Endothelial cell of umbilical vein (primary cell): ENCODE measurements around the gene FGF5. TPM values are rescaled to one million over a fixed set of nuclear protein-coding genes. Genes with fewer than 3 reads are reported as not detected.

ENCODE experiments used
- BruUV-seq: library from RNA; stranded (reverse); fragments of 400-500 nt; replicated peaks from 2 replicates; lab custom pipeline; 2021; lab: Mats Ljungman, UMichigan
- CTCF ChIA-PET: fragments of 300-600, 350-600 bp; sonication (Branson Sonifier 250); formaldehyde crosslinking; loops from one replicate; lab custom pipeline; 2021; ENCODE audit warnings: antibody characterized with exemption, inconsistent platforms; lab: Charles Lee
- POLR2A ChIA-PET: fragments of 300-600, 350-600 bp; sonication (Branson Sonifier 250); formaldehyde crosslinking; loops from one replicate; lab custom pipeline; 2021; ENCODE audit warnings: antibody characterized with exemption, inconsistent platforms; lab: Charles Lee
- DNase-seq: peaks from one replicate; pipeline ENCODE4 v3.0.0-alpha.2; 2011; ENCODE audit warnings: low read depth, low spot score
- FAIRE-seq: peaks from 2 replicates; lab custom pipeline; 2011; peaks lifted over from hg19 to GRCh38; lab: Jason Lieb, UNC
- H2AFZ ChIP-seq: 2 replicates; pipeline ENCODE4 v1.6.0; 2012; ENCODE audit warnings: low read depth, low read length, control low read depth, inconsistent platforms
- H3K27ac ChIP-seq: 2 replicates; pipeline ENCODE4 v1.5.1; 2011; ENCODE audit warnings: low read depth, mild to moderate bottlenecking, control low read depth, low read length, moderate library complexity; ENCODE audit not compliant: insufficient read depth
- H3K27me3 ChIP-seq, 2 experiments: 2 replicates each; pipeline versions ENCODE4 v1.6.0 to v1.6.1; 2011; ENCODE audit warnings: low read length in 2 of 2, mixed read lengths in 1 of 2; ENCODE audit not compliant: control insufficient read depth in 2 of 2, insufficient read depth in 2 of 2
- H3K36me3 ChIP-seq, 2 experiments: 2 replicates in 1 of 2; 3 replicates in 1 of 2; pipeline ENCODE4 v1.5.1; 2011; ENCODE audit warnings: low read length in 2 of 2, mild to moderate bottlenecking in 1 of 2, moderate library complexity in 1 of 2; ENCODE audit not compliant: control insufficient read depth in 2 of 2, insufficient read depth in 2 of 2; ENCODE audit errors: extremely low read depth in 1 of 2
- H3K4me1 ChIP-seq: 3 replicates; pipeline ENCODE4 v1.5.1; 2011; ENCODE audit warnings: mild to moderate bottlenecking, low read length; ENCODE audit not compliant: control insufficient read depth, insufficient read depth; ENCODE audit errors: extremely low read depth
- H3K4me2 ChIP-seq: 2 replicates; pipeline ENCODE4 v1.6.1; 2011; ENCODE audit warnings: low read length, control low read depth, mixed read lengths; ENCODE audit not compliant: insufficient read depth
- H3K4me3 ChIP-seq, 3 experiments: fragments of 200-600 bp in 1 of 3; sonication (generic), shearing (Covaris generic) in 1 of 3; replicated peaks in 1 of 3; 2 replicates each; pipeline ENCODE4 v1.5.1; 2011 to 2016; ENCODE audit warnings: control low read depth in 3 of 3, low read length in 3 of 3, mild to moderate bottlenecking in 2 of 3, inconsistent platforms in 1 of 3, low read depth in 1 of 3, moderate library complexity in 1 of 3; ENCODE audit not compliant: insufficient read depth in 1 of 3
- H3K79me2 ChIP-seq: 2 replicates; pipeline ENCODE4 v1.6.0; 2012; ENCODE audit warnings: low read length, inconsistent platforms; ENCODE audit not compliant: control insufficient read depth, insufficient read depth
- H3K9ac ChIP-seq: replicated peaks from 2 replicates; pipeline ENCODE3; 2011; ENCODE audit warnings: low read length, control low read depth; ENCODE audit not compliant: insufficient read depth; ENCODE audit errors: extremely low read depth
- H3K9me1 ChIP-seq: replicated peaks from 3 replicates; pipeline ENCODE4 v1.6.0; 2011; ENCODE audit warnings: mild to moderate bottlenecking, low read length; ENCODE audit not compliant: control insufficient read depth, insufficient read depth; ENCODE audit errors: extremely low read depth
- H3K9me3 ChIP-seq: replicated peaks from 2 replicates; pipeline ENCODE4 v1.5.1; 2012; ENCODE audit warnings: low read length, inconsistent platforms; ENCODE audit not compliant: control insufficient read depth, insufficient read depth
- H4K20me1 ChIP-seq: replicated peaks from 2 replicates; pipeline ENCODE3; 2011; ENCODE audit warnings: mild to moderate bottlenecking, low read length; ENCODE audit not compliant: control insufficient read depth, insufficient read depth; ENCODE audit errors: extremely low read depth
- CTCF ChIP-seq, 2 donors: IDR thresholded peaks; 1 replicate in 1 of 2; 2 replicates in 1 of 2; pipeline ENCODE4 v1.5.1; 2011; ENCODE audit warnings: low read length in 2 of 2, mild to moderate bottlenecking in 2 of 2, moderate library complexity in 2 of 2, control low read depth in 1 of 2, inconsistent platforms in 1 of 2, low read depth in 1 of 2; ENCODE audit not compliant: insufficient read depth in 1 of 2; ENCODE audit errors: extremely low read depth in 1 of 2
- EZH2 ChIP-seq: IDR thresholded peaks from 2 replicates; pipeline ENCODE4 v1.6.1; 2012; ENCODE audit warnings: borderline replicate concordance, low read depth, mild to moderate bottlenecking, moderate library complexity, low read length, inconsistent platforms; ENCODE audit not compliant: severe bottlenecking
- FOS ChIP-seq: IDR thresholded peaks from 2 replicates; pipeline ENCODE4 v1.6.1; 2011; ENCODE audit warnings: mild to moderate bottlenecking, low read length, moderate library complexity, borderline replicate concordance; ENCODE audit not compliant: insufficient read depth
- GATA2 ChIP-seq: IDR thresholded peaks from 2 replicates; pipeline ENCODE4 v1.7.0; 2011; ENCODE audit warnings: low read depth, mild to moderate bottlenecking, moderate library complexity, mixed read lengths, low read length; ENCODE audit not compliant: insufficient read length, insufficient read depth
- JUN ChIP-seq: IDR thresholded peaks from 2 replicates; pipeline ENCODE4 v1.6.1; 2011; ENCODE audit warnings: borderline replicate concordance, low read depth; ENCODE audit not compliant: insufficient read length, insufficient read depth
- MAX ChIP-seq: IDR thresholded peaks from 2 replicates; pipeline ENCODE4 v1.6.1; 2011; ENCODE audit not compliant: insufficient read depth, insufficient read length
- MYC ChIP-seq: IDR thresholded peaks from one replicate; pipeline ENCODE4 v1.6.1; 2011; ENCODE audit warnings: mild to moderate bottlenecking, low read depth, low read length
- POLR2A ChIP-seq: IDR thresholded peaks from 2 replicates; pipeline ENCODE4 v1.6.1; 2012; ENCODE audit warnings: low read depth, mild to moderate bottlenecking, control low read depth, low read length
- POLR2AphosphoS5 ChIP-seq: IDR thresholded peaks from 2 replicates; pipeline ENCODE4 v1.6.1; 2012; ENCODE audit warnings: low read depth, mild to moderate bottlenecking, control low read depth, low read length, moderate library complexity; ENCODE audit not compliant: insufficient read depth
- dilution Hi-C: fragments of 300-500 bp; cut with MboI; formaldehyde crosslinking; loops from one replicate; pipeline ENCODE4 v1.15.0; 2019; ENCODE audit warnings: low sequenced_read_pairs; ENCODE audit not compliant: extremely low pct_ligation_motif_present
- intact Hi-C: fragments of 100-400 bp; cut with micrococcal nuclease; formaldehyde crosslinking; loops from one replicate; pipeline ENCODE4 v1.10.0; 2022
- polyA plus RNA-seq, 4 experiments: library from polyadenylated mRNA; depleted of rRNA in 3 of 4; stranded (reverse) in 3 of 4; unstranded in 1 of 4; fragments of >200 nt; gene quantifications; 2 replicates each; pipeline versions ENCODE4 v1.2.1 to v1.2.3, GENCODE V29; 2011 to 2012; ENCODE audit warnings: missing spikeins in 1 of 4
- total RNA-seq: library from RNA; stranded (reverse); gene quantifications from 2 replicates; pipeline ENCODE4 v1.2.3, GENCODE V29; 2021

The FGF5 gene
- total and polyA plus RNA-seq, 2 donors (not counting 3 experiments of a cell fraction or from before 2014, with no cell fraction given): 0.13 to 0.73 TPM

GRCh38 chr4:80229590-80229989, 36.9 kb upstream of the FGF5 start:
- DNase-seq (no peak), FAIRE-seq (no peak)
- Histone ChIP-seq H3K27me3 (peaks cover 6 to 7% of the 10 kb centered on the region in 2 experiments), H3K4me2 (no peak overlapping the region), H2AFZ (no peak overlapping the region), H3K4me3 (no peak overlapping the region), H3K9me1 (no peaks in the 10 kb centered on the region), H3K27ac (no peak overlapping the region), H3K79me2 (no peaks in the 10 kb centered on the region), H3K4me1 (peaks cover 5% of the 10 kb centered on the region), H3K36me3 (no peaks in the 10 kb centered on the region), H4K20me1 (no peaks in the 10 kb centered on the region), H3K9me3 (no peaks in the 10 kb centered on the region), H3K9ac (no peak overlapping the region)
- ChIA-PET CTCF (interaction anchor here (1.0 to 2.4 kb wide), 3 partner anchors 9 to 14 kb away, joined by 3 to 6 read pairs (median 4); no protein-coding TSS in a partner anchor), POLR2A (no interaction called here)
- no peak for TF ChIP-seq MYC
- dilution Hi-C loops (no loop called here), intact Hi-C loops (no loop called here)
- no TSS peak for BruUV-seq

- intact Hi-C loops (no loop called here), dilution Hi-C loops (no loop called here)
- H3K27me3 ChIP-seq: peaks cover 3 to 5% of the 10 kb centered on the region in 2 experiments
- H4K20me1 ChIP-seq: no peaks in the 10 kb centered on the region
- H3K9ac ChIP-seq: no peak overlapping the region
- no peaks in the 10 kb centered on the region for H3K79me2 ChIP-seq
- H3K27ac ChIP-seq: no peak overlapping the region
- H3K4me1 ChIP-seq: peaks cover 19% of the 10 kb centered on the region
- H3K9me1 ChIP-seq: no peaks in the 10 kb centered on the region
- no peaks in the 10 kb centered on the region for H3K9me3 ChIP-seq
- POLR2A ChIA-PET: no interaction called here
- no TSS peak for BruUV-seq
- TF ChIP-seq MAX (no peak), EZH2 (no peak), GATA2 (no peak), CTCF (IDR thresholded peaks at IDR 0.05; ENCODE audit: extremely low read depth in 1 of 2, insufficient read depth in 1 of 2, low read depth in 1 of 2, low read length in 2 of 2) (no peak), POLR2AphosphoS5 (no peak), FOS (no peak), POLR2A (no peak), JUN (no peak), MYC (no peak)
- DNase-seq (no peak), FAIRE-seq (no peak)
- H3K4me3 ChIP-seq: no peak overlapping the region
- no peaks in the 10 kb centered on the region for H3K36me3 ChIP-seq
- no peak overlapping the region for H3K4me2 ChIP-seq
- CTCF ChIA-PET: interaction anchor here (1.0 to 4.0 kb wide), 4 partner anchors 11 to 104 kb away, joined by 3 to 25 read pairs (median 4); no protein-coding TSS in a partner anchor
- no peak overlapping the region for H2AFZ ChIP-seq
Measured at GRCh38 chr4:80231180-80231579, 35.3 kb upstream of the FGF5 start.
